Right renal pelvis (tissue), 4 donors: ENCODE data around the gene PRKCZ. TPM values are rescaled to one million over a fixed set of nuclear protein-coding genes. Genes with fewer than 3 reads are reported as not detected.
"Not testable (repeated sequence)": the region's sequence is repeated elsewhere in the genome, so short reads cannot be mapped to it uniquely, and the experiment has no call there.

Source experiments
- DNase-seq, 4 donors: peaks; one replicate each; pipeline ENCODE4 v3.0.0-alpha.2; 2013; ENCODE audit warnings: low read depth in 4 of 4, low spot score in 3 of 4, missing footprints in 1 of 4
- polyA plus RNA-seq, 4 donors: library from polyadenylated mRNA; unstranded; fragments of 120-200 nt; gene quantifications; one replicate each; pipeline ENCODE4 v1.2.1, GENCODE V29; 2013; ENCODE audit not compliant: insufficient read length in 4 of 4

PRKCZ gene
- polyA plus RNA-seq, 4 donors = 32.8 to 37.0 (median 34.0) TPM

DNA sequence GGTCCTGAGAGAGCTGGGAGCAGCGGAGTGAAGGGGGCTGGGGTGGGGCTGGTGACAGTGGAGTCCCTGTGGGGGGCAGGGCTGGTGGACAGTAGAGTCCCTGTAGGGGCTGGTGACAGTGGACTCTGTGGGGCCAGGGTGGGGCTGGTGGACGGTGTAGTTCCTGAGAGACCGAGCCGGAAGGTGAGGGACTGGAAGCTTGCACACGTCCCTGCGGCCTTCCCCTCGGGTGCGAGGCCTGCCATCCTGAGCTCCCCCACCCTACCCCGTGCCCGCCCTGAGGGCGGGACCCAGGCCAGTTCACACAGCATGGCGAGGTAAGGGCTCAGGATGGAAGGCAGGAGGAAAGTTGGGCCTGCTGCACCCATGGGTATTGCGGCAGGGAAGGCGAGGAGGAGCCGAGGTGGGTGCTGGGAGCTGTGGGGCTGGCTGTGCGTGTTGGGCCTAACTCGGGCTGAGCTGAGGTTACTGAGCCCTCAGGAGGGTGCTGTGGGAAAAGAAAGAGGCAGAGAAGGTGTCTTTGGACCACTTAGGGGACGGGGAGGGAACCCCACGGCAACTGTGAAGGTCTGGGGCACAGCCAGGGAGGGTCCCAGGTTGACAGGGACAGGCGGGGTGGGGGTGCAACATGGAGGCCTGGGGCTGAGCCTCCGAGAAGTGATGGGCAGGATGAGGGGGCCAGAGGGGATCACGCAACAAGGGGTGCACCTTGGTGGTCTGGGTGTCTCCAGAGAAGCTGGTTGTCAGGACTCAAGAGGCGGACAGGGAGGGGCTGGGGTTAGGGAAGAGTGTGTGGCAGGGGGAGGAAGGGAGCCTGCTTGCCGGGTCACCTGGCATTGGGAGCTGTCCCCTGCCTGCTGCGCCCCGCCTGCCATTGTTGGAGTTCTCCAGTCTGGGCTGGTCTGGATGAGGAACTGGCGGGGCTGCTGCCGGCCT, 60.8 kb downstream of the PRKCZ start:
- no peak for DNase-seq

DNA sequence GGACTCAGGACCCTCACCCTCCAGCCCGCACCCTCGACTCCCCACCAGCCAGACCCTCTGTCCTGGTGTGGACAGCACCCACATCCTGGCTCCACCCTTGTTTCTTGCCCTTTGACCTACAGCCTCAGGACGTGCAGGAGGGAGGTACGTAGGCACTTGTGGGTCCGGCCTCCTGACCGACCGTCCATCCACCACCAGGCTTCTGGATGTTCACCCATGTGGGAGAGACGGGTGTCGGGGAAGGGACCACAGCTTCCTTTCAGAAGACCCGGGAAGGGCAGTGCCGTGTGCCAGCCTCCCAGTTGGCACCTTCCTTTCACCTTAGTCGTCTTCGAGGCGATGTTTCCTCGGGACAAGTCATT, 61.4 kb downstream of the PRKCZ start:
- no peak for DNase-seq

DNA sequence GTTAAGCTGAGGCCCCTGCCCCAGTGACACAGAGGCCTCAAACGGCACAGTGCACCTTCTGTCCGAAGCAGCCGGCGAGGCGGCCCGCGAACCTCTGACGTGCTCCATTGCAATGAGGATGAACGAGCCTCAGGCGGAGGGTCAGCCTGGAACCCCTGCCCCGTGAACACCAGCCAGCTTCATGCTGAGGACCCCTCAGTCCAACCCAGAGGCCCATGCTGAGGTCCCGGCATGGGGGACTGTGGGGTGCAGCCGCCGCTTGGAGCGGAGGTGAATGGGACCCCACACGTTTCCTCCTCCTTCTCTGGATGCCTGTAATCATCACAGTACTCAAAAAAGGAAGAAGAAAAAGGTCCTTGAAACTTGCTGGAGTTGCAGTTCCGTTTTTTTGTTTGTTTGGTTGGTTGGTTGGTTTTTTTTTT, 62.1 kb downstream of the PRKCZ start:
- no peak for DNase-seq

DNA sequence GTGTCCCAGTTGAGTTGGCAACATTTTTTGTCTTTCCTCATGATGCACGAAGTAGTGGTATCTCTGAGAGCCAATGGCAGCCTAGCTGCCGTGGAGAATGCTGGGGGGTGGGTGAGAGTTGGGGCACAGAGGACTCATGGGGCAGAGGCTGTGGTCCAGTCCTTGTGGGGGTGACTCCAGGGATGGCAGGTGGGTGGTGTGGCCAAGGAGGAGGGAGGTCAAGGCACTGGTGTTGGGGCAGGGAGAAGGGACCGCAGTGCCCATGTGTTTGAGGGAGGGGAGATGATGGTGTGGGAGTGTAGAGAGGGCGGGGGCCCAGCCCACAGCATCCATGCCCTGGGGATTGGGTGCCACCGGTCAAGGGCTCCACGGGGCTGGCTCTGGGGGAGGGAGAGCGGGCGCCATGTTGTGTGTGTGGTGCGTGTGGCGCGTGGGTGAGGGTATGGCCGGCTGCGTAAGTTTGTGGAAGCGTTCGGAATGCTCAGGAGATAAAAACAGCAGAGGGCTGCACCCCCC, 63.5 kb downstream of the PRKCZ start:
- no peak for DNase-seq

DNA sequence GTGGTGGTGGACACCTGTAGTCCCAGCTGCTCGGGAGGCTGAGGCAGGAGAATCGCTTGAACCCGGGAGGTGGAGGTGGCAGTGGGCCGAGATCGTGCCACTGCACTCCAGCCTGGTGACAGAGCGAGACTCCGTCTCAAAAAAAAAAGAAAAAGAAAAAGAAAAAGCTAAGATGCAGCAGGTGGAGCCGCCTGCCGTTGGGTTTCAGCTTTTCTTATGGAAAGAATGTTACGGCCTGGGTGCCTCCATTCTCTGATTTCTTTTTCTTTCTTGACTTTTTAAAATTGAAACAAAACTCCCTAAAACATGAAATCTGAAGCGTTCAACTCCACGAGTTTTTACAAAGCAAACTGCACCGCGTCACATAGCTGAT, 64.4 kb downstream of the PRKCZ start:
- DNase-seq = not testable (repeated sequence)

DNA sequence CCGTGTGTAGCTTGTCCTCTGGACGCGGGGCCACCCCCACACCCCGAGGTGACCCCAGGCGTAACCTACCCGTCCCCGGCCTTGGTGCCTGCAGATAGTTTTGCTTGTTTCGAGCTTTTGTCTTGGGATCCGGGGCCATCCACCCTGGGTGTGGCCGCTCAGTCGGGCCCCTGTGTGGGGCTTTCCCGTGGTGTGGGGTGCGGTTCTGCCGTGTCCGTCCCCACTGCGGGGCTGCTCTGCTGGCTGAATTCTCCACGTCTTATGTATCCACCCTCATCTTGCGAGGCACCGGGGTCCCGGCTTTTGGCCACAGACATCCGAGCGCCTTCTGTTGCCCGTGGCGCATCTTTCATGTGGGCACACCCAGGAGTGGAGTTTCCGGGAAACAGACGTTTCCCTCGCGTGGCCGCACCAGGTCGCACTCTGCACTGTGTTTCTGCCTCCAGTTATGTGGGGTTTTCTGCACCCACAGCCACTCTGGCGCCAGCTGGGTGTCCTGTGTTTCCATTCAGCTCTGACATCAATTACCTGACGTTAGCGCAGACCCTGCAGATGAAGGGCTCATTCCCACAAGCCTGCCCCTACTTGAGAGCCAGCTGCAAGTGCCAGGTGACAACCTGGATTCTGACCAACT, 64.9 kb downstream of the PRKCZ start:
- DNase-seq = no peak

DNA sequence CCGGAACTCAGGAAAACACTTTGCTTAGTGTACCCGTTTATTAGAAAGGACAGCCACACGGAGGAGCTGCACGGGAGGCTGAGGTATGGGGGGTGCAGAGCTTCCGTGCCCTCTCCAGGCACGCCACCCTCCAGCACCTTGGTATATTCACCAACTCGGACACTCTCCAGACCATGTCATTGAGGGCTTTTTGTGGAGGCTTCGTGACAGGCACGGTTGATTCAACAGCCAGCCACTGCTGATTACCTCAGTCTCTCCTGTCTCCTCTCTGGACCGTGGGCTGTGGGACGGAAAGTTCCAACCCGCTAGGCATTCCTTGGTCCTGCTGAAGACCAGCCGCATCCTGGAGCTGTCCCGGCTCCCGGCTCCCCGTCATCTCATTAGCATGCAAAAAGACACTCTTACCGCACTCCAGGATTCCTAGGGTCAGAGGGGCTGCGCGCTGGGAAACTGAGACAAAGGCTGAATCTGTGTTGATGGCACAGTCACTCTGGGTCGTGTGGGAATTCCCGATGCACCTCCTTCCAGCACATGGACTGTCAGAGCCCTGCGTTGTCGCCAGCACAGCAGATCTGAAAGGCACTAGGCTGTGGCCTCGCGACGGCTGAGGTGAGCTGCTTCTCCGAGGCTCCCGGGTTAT, 65.6 kb downstream of the PRKCZ start:
- no peak for DNase-seq

DNA sequence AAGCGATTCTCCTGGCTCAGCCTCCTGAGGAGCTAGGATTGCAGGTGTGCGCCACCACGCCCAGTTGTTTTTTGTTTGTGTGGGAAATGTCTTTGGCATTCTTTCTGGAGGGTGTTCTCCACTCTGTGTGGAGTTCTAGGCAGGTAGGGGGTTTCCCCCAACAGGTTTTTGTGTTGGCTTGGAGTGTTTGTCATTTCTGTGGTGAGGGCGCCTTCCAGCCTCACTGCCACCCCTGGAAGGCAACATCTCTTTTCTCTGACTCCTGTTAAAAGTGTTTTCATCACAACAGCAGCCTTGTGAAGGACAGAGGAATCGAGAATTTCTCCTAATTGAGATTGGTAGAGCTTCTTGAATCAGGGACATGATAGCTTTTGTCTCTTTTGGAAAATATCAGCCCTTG, 69.7 kb downstream of the PRKCZ start:
- no peak for DNase-seq

DNA sequence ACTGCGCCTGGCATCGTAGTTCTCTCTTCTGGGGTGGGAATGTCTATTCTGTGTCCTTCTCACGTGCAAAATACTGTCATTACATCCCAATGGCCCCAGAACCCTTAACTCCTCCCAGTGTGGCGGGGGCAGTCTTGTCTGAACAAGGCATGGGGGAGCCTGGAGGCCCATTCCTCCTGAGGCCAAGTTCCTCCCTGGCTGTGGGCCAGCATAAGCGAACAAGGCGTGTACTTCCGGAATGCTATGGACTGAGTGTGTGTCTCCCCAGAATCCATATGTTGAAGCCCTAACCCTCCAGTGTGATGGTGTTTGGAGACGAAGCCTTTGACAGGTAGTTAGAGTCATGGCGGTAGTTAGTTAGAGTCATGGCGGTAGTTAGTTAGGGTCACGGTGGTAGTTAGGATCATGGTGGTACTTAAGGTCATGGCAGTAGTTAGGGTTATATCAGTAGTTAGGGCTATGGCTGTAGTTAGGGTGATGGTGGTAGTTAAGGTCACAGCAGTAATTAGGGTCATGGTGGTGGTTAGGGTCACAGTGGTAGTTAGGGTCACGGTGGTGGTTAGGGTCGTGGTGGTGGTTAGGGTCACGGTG, 71.0 kb downstream of the PRKCZ start:
- no peak for DNase-seq

DNA sequence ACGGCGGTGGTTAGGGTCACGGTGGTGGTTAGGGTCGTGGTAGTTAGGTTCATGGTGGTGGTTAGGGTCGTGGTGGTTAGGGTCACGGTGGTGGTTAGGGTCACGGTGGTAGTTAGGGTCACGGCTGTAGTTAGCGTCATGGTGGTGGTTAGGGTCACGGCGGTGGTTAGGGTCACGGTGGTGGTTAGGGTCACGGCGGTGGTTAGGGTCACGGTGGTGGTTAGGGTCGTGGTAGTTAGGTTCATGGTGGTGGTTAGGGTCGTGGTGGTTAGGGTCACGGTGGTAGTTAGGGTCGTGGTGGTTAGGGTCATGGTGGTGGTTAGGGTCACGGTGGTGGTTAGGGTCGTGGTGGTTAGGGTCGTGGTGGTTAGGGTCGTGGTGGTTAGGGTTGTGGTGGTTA, 71.6 kb downstream of the PRKCZ start:
- DNase-seq = not testable (repeated sequence)

DNA sequence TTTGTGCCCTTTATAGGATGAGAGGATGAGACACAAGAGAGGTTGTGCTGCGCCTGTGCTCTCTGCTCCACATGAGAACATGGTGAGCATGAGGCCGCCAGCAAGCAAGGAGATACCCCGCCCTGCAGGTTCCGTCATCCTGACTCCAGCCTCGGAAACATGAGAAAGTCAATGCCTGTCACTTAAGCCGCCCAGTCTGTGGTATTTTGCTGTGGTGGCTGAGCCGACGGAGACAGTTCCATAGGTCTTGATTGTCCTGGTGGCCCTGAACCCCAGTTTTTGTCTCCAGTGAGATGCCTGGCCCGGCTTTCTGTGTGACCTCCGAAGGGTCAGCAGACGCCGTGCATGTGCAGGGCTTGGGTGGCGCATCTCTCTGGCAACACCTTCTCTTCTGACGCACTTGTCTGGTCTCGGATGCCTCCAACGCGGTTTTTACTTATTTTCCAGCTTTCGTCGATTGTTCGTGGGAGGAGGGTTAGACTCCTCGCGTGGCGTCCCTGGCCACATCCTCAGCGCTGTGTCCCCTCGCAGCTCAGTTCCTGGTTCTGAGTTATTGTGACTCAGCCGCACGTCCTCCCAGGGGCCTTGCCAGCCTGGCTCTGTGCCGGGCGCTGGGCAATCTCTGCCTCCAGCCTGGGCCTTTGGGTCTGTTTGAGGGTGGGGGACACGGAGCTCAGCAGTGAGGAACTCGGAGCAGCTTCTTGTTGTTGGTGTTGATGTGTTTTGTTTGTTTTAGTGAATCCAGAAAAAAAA, 74.4 kb downstream of the PRKCZ start:
- DNase-seq = no peak

DNA sequence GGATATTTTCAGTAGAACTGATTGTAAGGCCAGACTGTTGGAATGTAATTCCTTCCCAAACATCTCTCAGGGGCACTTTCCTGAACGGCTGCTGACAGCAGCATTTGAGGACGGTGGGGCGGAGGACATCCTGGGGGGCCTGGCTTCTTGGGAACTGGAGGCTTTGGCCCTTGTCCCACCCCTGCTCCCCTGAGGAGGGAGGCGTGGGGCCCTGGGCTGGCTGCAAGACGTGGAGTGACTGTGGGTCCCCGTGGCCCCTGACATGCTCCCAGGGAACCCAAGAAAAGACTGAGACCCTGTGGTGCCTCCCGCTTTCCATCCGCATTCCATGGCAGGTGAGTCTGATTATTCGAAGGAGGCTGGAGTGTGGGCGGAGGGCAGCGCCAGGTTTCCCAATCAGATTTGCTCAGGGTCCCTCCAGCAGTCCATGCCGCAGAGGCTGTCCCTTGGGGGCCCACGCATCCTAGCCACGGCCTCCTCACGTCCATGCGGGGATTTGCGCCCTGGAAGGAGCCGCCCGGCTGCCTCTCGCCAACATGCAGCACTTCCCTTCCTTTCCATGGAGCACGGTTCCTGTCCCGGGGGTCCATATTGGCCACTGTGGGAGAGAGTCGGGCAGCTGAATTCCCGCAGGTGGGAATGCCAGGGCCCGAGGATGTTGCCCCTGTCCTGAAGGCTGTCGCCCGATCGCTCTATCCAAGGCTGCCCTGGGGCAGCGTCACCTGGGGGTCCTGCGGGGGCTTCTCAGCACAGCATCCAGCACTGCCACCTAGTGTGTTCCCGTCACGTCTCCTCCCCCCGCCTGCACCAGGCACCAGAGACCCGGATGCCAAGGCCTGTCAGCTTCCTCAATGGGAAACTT, 75.4 kb downstream of the PRKCZ start:
- no peak for DNase-seq

DNA sequence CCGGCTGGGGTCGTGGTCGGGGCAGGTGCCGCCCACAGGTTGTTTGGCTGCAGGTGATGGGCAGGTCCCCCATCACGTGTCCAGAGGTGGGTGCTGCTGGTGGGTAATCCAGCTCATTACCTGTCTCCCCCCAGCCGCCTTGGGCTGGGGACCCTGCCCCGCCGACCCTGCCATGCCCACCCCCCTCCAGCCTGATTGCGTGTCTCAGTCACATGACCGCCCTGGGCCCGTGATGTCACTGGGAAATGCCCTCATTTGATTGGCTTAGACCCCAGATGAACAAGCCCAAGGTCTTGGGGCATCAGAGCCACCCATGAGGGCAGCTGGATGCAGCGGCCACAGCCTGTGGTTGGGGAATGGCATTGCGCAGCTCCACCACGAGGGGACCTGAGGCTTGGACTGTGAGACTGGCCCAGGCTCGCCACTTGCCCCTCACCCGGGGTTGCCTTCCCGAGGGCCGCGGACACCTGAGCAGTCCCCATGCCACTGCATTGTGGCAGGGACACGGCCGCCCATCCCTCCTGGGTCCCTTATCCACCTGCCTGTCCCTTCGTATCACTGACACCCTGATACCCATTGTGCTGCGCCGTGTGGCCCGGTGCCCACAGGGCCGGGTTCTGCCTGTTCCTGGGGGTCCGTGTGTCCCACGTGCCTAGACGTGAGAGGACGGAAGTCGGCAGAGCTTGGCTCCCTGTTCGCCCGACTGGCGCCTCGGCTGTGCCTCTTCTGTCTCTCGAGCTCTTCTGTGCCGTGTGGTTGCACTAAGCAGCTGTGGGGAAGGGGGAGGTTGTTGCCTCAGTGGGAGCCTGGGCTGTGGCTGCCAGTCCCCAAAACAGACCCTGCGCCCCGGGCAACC, 76.3 kb downstream of the PRKCZ start:
- DNase-seq = no peak

DNA sequence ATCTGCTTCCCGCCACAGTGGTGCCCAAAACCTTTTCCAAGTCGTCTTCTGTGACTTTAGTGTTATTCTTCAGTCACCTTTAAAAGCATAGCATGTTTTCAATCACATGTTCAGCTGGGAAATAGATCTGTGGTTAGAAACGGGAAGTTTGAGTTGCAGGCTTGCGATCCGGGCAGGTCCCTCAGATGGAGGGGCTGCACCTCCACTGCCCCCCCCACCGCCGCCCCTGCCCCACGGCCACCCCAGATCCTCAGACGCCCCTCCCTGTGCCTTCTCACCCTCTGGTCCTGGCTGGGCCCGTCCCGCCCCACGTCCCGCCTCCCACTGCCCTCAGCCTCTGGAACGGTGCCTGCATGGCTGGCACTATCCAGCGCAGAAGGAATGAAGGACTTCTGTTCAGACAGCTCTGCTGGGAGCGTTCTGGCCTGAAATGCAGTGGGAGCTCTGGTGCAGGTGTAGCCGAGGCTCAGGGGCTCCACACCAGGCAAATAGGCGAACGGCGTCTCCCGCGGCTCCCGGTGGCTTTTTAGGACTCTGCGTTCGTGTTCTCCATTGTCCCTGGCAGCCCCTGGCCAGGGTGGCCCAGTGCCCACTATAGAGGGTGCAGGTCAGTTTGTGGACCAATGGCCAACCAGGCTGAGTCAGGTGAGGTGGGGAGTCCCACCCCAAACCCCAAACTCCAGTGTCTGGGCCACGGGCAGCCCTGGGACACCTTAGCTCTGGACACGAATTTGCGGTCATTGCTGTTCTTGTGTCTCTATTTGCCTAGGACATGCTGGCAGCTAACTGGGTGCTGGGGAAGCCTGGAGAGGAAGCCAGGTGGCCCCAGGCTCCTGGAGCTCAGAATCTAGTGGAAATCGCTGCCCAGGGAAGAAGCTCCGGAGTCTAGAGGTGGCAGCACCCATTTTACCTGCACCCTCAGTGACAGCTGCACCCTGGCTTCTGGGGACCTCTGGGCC, 77.3 kb downstream of the PRKCZ start:
- DNase-seq = no peak

DNA sequence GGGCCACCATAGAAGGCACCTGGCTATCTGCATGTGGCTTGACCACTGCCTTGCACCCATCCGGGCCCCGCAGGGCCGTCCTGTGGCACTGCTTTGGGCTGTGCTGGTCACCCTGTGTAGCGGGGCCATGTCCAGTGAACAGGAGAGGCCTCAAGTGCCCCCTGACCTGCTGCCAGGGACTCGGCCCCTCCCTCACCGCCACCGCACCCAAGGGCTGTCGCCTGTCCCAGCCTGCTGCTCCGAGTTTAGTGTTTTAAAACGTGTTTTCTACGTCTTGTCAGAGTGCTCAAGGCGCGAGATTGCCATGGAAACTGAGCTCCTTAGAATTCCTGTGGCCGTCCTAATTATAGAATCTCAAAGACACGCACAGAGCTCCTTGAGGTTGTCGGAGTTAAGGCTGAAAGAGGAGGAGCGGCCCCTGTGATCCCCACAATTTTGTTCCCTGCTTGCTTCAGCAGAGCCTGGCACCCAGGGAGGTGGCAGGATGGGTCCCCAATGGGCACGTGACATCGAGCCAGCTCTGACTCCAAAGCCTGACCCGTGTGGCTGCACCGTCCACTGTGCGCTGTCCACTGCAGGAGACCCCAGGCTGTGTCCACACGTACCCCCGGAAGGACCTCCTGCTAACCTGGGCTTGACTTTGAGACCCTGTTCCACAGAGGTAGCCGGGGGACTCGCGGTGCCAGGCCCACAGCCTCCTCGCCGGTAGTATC, 78.1 kb downstream of the PRKCZ start:
- no peak for DNase-seq

DNA sequence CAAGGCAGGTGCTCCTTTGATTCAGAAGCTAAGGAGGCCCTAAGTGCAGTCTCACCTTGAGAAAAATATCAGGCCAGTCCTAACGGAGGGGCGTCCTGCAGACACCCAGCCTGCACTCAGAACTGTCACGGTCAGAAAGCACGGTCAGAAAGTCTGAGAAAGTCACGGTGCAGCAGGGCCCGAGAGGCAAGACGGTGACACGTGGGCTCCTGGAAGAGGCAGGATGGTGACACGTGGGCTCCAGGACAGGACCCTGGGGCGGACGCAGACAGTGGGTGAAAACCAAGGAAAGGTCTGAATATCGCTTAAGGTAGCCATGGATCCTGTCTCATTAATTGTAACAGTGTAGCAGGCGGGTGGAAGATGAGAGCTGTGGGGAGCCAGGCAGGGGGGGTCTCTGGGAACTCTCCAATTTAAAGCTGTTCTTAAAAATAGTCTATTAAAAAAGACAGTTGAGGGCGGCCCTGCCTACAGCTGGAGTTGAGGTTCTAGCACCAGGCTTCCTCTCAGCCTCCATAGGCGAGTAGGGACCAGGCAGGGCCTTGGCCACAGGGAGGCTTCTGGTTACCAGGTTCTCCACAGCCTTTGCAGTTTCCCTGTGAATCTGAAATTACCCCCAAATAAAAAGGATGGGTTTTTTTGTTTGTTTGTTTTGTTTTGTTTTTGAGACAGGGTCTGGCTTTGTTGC, 79.2 kb downstream of the PRKCZ start:
- DNase-seq = no peak
